Lower leg skin (tissue), 4 donors: ENCODE results near the gene LRP1B. TPM values are rescaled to one million over a fixed set of nuclear protein-coding genes. Genes with fewer than 3 reads are reported as not detected.

ENCODE experiments used
- DNase-seq, 2 donors: peaks; one replicate each; pipeline ENCODE4 v3.0.0-alpha.2; 2019; ENCODE audit warnings: low spot score in 2 of 2
- H3K4me3 ChIP-seq: fragments of 200-600 bp; sonication (generic); 2 replicates; pipeline ENCODE4 v1.5.1; 2017; ENCODE audit warnings: mild to moderate bottlenecking, low read depth; ENCODE audit not compliant: poor library complexity, severe bottlenecking
- POLR2A ChIP-seq, 2 donors: fragments of 450-650 bp; IDR thresholded peaks; one replicate each; pipeline ENCODE4 v1.6.1; 2016 to 2017; ENCODE audit warnings: antibody characterized with exemption in 2 of 2, mild to moderate bottlenecking in 1 of 2, moderate library complexity in 1 of 2
- WGBS, 2 donors: methylation state at CpG; one replicate each; pipeline ENCODE4 v1.1.5; 2018; 5-methylcytosine and 5-hydroxymethylcytosine counted together
- intact Hi-C: fragments of 100-400 bp; cut with DNase I; formaldehyde crosslinking; loops from one replicate; pipeline ENCODE4 v1.15.0; 2023; ENCODE audit warnings: low total_unique reads
- total RNA-seq, 4 donors: library from RNA; depleted of rRNA; stranded (reverse); fragments of >200 nt; gene quantifications; one replicate each; pipeline ENCODE4 v1.1.0, GENCODE V29; 2016
- TF ChIP-seq, protein P1 (sequence below), 3 donors: fragments of 450-650 bp; IDR thresholded peaks; one replicate each; pipeline ENCODE4 v1.5.1; 2016; ENCODE audit warnings: antibody characterized with exemption in 3 of 3, mild to moderate bottlenecking in 3 of 3, moderate library complexity in 2 of 3

LRP1B gene
- total RNA-seq, 4 donors from 2014 or later, result 0.80 to 1.6 (median 1.0) TPM

DNA sequence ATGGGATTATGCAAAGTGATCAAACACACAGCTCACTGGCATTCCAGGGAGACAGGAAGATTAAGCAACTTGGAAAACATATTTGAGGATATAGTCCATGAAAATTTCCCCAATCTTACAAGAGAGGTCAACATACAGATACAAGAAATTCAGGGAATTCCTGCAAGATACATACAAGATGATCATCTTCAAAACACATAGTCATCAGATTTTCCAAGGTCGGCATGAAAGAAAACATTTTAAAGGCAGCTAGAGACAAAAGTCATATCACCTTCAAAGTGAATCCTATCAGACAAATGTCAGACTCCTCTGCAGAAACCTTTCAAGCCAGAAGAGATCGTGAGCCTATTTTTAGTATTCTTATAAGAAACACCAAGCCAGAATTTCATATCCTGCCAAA is 1188.5 kb downstream of the LRP1B start:
- no peak overlapping the region for H3K4me3 ChIP-seq
- intact Hi-C loops, result no loop called here
- TF ChIP-seq POLR2A (IDR thresholded peaks at IDR 0.05), result no peak
- WGBS, 2 donors, result 83 to 85% methylated on average over 2 of the region's 2 CpGs
- DNase-seq, result no peak

DNA sequence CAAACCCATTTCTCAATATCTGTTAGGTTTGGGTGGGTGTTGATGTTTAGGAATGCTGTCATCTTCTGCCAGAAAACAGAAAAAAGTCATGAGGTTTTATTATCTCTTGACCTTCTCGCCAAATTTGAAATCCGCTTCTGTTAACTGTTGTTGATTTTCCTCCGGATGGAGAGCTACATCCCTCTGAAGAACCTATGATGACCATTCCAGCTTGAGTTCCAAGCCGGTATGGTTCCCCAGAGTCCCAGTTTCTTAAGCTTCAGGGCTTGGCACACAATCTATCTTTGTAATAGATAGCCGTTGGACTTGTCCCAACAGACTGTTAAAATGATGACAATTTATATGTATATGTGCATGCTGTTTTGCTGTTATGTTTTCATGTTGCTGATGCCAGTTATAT is 1201.0 kb downstream of the LRP1B start:
- no peak overlapping the region for H3K4me3 ChIP-seq
- DNase-seq, result no peak
- TF ChIP-seq, protein P1, sequence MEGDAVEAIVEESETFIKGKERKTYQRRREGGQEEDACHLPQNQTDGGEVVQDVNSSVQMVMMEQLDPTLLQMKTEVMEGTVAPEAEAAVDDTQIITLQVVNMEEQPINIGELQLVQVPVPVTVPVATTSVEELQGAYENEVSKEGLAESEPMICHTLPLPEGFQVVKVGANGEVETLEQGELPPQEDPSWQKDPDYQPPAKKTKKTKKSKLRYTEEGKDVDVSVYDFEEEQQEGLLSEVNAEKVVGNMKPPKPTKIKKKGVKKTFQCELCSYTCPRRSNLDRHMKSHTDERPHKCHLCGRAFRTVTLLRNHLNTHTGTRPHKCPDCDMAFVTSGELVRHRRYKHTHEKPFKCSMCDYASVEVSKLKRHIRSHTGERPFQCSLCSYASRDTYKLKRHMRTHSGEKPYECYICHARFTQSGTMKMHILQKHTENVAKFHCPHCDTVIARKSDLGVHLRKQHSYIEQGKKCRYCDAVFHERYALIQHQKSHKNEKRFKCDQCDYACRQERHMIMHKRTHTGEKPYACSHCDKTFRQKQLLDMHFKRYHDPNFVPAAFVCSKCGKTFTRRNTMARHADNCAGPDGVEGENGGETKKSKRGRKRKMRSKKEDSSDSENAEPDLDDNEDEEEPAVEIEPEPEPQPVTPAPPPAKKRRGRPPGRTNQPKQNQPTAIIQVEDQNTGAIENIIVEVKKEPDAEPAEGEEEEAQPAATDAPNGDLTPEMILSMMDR (IDR thresholded peaks at IDR 0.05), result no peak
- TF ChIP-seq POLR2A (IDR thresholded peaks at IDR 0.05), result no peak
- intact Hi-C loops, result no loop called here
- WGBS, 2 donors, result 46 to 47% methylated on average over 5 of the region's 5 CpGs

DNA sequence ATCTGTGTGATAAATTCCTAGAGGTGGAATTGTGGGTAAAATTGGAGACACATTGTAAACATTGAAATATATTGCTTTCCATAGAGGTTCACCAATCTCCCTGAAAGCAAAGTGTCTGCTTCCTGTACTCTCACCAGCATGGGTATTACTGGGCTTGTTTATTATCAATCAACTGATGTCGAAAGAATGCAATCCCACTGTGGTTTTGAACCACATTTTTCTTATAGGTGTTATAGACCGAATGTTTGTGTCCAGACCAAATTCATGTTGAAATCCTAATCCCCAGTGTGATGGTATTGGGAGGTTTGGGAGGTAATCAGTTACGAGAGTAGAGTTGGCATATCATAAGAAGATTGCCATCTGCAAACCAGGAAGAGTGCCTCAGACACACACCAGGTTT is 1212.4 kb downstream of the LRP1B start:
- DNase-seq, result no peak
- H3K4me3 ChIP-seq, result no peak overlapping the region
- no peak for TF ChIP-seq POLR2A (IDR thresholded peaks at IDR 0.05)
- TF ChIP-seq, protein P1 (IDR thresholded peaks at IDR 0.05), result no peak
- WGBS, 2 donors, result 84% methylated on average over 3 of the region's 3 CpGs
- intact Hi-C loops, result no loop called here

DNA sequence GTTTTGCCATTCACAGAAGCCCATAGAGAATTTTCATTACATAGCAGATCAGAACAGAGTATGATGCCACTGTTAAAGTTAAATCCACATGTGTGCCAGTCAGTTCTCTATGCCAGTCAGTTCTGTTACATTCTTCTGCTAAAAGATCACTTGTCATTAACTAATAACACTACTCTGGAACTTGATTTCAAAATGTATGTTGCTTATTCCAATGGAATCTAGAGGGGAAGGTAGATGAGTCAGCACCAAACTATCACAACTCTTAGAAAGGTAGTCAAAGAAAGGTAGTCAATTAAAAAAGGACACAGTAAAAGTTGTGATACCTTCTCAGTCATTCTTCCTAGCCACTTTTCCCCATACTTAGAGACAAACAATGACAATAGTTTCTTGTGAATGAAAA is 1214.4 kb downstream of the LRP1B start:
- no peak for DNase-seq
- intact Hi-C loops, result no loop called here
- TF ChIP-seq POLR2A (IDR thresholded peaks at IDR 0.05), result no peak
- TF ChIP-seq, protein P1 (IDR thresholded peaks at IDR 0.05), result no peak
- no peak overlapping the region for H3K4me3 ChIP-seq

DNA sequence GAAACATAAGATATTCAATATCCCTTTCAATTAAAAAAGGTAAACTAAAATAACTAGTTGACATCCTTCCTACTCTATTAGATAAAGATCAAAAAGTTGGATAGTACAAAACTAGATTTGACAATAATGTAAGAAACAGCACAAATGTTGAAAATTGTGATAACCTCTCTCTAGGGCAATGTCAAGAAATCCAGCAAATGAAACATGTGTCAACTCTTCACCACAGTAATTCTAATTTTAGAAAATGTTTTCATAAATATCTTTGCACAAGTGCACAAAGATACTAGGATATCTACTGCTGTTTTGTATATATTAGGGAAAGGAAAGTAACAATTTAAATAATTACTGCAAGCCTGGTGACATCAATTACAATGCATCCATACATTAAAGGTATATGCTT is 1220.1 kb downstream of the LRP1B start:
- TF ChIP-seq, protein P1 (IDR thresholded peaks at IDR 0.05), result no peak
- no peak for TF ChIP-seq POLR2A (IDR thresholded peaks at IDR 0.05)
- DNase-seq, result no peak
- intact Hi-C loops, result no loop called here
- no peak overlapping the region for H3K4me3 ChIP-seq

DNA sequence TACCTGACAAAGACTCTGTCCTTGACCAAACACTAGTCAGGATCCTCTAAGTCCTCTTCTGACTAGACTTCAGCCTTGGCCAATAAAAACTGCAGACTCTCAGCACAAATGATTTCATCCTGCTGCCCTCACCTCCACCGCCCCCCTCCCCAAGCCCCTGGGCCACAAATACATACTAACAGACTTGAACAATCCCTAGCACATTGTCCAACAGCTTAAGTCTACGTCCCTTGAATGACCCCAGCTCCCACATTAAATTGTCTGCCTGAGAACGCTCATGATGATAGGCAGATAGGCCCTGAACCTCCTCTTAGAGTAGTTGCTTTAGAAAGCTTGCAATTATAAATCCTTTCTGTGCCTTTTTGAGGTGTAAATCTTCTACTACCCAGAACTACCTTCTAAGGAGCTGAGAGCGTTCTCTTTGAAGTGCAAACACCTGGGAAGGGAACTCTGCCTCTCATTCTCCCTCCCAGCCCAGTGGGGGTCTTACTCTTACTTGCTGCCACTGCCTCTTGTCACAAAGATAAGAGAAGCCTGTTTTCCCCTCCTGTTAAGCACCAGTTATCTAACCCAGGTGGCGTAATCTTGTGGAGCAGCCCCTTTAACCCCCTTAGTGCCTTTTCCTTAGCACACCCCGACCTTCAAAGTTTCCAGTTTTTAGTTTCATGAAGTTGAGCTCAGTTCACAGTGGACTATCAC is 1225.6 kb downstream of the LRP1B start:
- intact Hi-C loops, result no loop called here
- TF ChIP-seq, protein P1 (IDR thresholded peaks at IDR 0.05), result no peak
- TF ChIP-seq POLR2A (IDR thresholded peaks at IDR 0.05), result no peak
- no peak overlapping the region for H3K4me3 ChIP-seq
- 67 to 68% methylated on average over 6 of the region's 6 CpGs for WGBS, 2 donors
- DNase-seq, result no peak
